ENCODE data around the gene MYO10. TPM values are rescaled to one million over a fixed set of nuclear protein-coding genes. Genes with fewer than 3 reads are reported as not detected.

MYO10 gene
- total and polyA plus RNA-seq, 4 donors: 4.8 to 19.8 (median 11.5) TPM

GRCh38 chr5:16914108-16914435 lies 22.0 kb downstream of the MYO10 start:
- no peaks in the 10 kb centered on the region for H3K9me3 ChIP-seq (ENCODE audit: control insufficient read depth, low read length)
- no peaks in the 10 kb centered on the region for H3K27me3 ChIP-seq (ENCODE audit: control insufficient read depth in 1 of 2, insufficient read depth in 2 of 2, low read length in 1 of 2)
- no peaks in the 10 kb centered on the region for H3K4me1 ChIP-seq (ENCODE audit: control insufficient read depth in 1 of 2, insufficient read depth in 2 of 2, low read length in 2 of 2)
- 79 to 84% methylated on average over 8 of the region's 8 CpGs for WGBS, 2 donors
- no peak overlapping the region for H3K27ac ChIP-seq (ENCODE audit: low read depth in 1 of 2, low read length in 2 of 2)
- no peak for DNase-seq
- intact Hi-C loops (cut with DNase I): no loop called here
- no peaks in the 10 kb centered on the region for H3K36me3 ChIP-seq (ENCODE audit: control insufficient read depth in 1 of 2, insufficient read depth in 2 of 2, low read length in 1 of 2)
- no peak for ATAC-seq (ENCODE audit: low FRiP score)
- H3K4me3 ChIP-seq (ENCODE audit: low read length in 2 of 2): no peak overlapping the region

GRCh38 chr5:16913187-16914107 lies 22.6 kb downstream of the MYO10 start:
- intact Hi-C loops (cut with DNase I): no loop called here
- WGBS, 2 donors: 58 to 59% methylated on average over 7 of the region's 7 CpGs
- no peaks in the 10 kb centered on the region for H3K27me3 ChIP-seq (ENCODE audit: control insufficient read depth in 1 of 2, insufficient read depth in 2 of 2, low read length in 1 of 2)
- no peak for DNase-seq
- no peaks in the 10 kb centered on the region for H3K36me3 ChIP-seq (ENCODE audit: control insufficient read depth in 1 of 2, insufficient read depth in 2 of 2, low read length in 1 of 2)
- H3K4me3 ChIP-seq (ENCODE audit: low read length in 2 of 2): no peak overlapping the region
- no peaks in the 10 kb centered on the region for H3K4me1 ChIP-seq (ENCODE audit: control insufficient read depth in 1 of 2, insufficient read depth in 2 of 2, low read length in 2 of 2)
- H3K27ac ChIP-seq (ENCODE audit: low read depth in 1 of 2, low read length in 2 of 2): no peak overlapping the region
- ATAC-seq (ENCODE audit: low FRiP score): no peak
- H3K9me3 ChIP-seq (ENCODE audit: control insufficient read depth, low read length): no peaks in the 10 kb centered on the region

DNA sequence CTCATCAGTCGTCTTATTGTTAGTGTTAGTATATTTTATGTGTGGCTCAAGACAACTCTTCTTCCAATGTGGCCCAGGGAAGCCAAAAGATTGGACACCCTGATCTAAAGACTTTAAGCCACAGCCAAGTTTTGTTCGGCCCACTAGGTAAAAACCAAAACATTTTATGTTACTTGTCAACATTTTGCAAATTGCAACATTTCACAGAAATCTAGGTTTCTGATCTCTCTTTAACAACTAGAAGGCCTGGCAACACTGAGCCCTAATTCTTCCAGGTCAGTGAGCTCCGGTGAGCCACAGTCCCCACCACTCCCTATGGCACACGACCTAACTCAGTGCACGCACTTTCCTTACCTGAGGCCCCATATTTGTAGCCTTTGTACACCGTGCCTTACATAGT lies 24.0 kb downstream of the MYO10 start:
- H3K4me1 ChIP-seq (ENCODE audit: control insufficient read depth in 1 of 2, insufficient read depth in 2 of 2, low read length in 2 of 2): no peaks in the 10 kb centered on the region
- H3K27me3 ChIP-seq (ENCODE audit: control insufficient read depth in 1 of 2, insufficient read depth in 2 of 2, low read length in 1 of 2): no peaks in the 10 kb centered on the region
- no peaks in the 10 kb centered on the region for H3K9me3 ChIP-seq (ENCODE audit: control insufficient read depth, low read length)
- DNase-seq: no peak
- intact Hi-C loops (cut with DNase I): no loop called here
- 91 to 92% methylated on average over 6 of the region's 6 CpGs for WGBS, 2 donors
- H3K4me3 ChIP-seq (ENCODE audit: low read length in 2 of 2): no peak overlapping the region
- ATAC-seq (ENCODE audit: low FRiP score): no peak
- no peak overlapping the region for H3K27ac ChIP-seq (ENCODE audit: low read depth in 1 of 2, low read length in 2 of 2)
- H3K36me3 ChIP-seq (ENCODE audit: control insufficient read depth in 1 of 2, insufficient read depth in 2 of 2, low read length in 1 of 2): no peaks in the 10 kb centered on the region

DNA sequence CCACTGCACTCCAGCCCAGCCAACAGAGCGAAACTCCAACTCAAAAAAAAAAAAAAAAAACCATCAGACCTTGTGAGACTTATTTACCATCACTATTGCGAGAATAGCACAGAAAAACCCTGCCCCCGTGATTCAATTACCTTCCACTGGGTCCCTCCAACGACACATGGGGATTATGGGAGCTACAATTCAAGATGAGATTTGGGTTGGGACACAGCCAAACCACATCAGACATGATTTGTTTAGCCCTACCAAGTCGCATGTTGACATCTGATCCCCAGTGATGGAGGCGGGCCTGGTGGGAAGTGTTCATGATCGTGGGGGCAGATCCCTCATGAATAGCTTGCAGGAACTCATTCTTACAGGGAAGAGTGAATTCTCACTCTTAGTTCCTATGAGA lies 26.6 kb downstream of the MYO10 start:
- intact Hi-C loops (cut with DNase I): no loop called here
- no peaks in the 10 kb centered on the region for H3K9me3 ChIP-seq (ENCODE audit: control insufficient read depth, low read length)
- H3K27ac ChIP-seq (ENCODE audit: low read depth in 1 of 2, low read length in 2 of 2): no peak overlapping the region
- ATAC-seq (ENCODE audit: low FRiP score): no peak
- no peak overlapping the region for H3K4me3 ChIP-seq (ENCODE audit: low read length in 2 of 2)
- no peaks in the 10 kb centered on the region for H3K36me3 ChIP-seq (ENCODE audit: control insufficient read depth in 1 of 2, insufficient read depth in 2 of 2, low read length in 1 of 2)
- WGBS, 2 donors: 54 to 72% methylated on average over 7 of the region's 7 CpGs
- no peaks in the 10 kb centered on the region for H3K27me3 ChIP-seq (ENCODE audit: control insufficient read depth in 1 of 2, insufficient read depth in 2 of 2, low read length in 1 of 2)
- DNase-seq: no peak
- H3K4me1 ChIP-seq (ENCODE audit: control insufficient read depth in 1 of 2, insufficient read depth in 2 of 2, low read length in 2 of 2): no peaks in the 10 kb centered on the region

DNA sequence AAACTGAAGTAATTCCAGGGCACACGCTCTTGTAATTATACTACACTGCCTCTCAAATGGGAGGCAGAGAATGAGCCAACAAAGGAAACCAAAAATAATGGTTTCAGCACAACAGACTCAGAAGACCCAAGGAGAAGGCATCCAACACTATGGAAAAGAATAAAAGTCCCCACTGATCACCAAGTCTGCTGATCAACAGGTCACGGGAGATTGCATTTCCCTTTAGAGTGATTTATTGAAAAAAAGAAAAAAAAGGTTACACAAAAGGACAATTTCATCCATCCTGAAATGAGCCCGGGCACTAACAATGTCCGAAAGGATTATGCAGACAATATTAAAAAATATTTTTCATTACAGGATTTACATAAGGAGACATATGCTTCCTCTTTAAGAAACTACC lies 28.8 kb downstream of the MYO10 start:
- Histone ChIP-seq H3K36me3 (ENCODE audit: control insufficient read depth in 1 of 2, insufficient read depth in 2 of 2, low read length in 1 of 2) (no peaks in the 10 kb centered on the region), H3K27me3 (ENCODE audit: control insufficient read depth in 1 of 2, insufficient read depth in 2 of 2, low read length in 1 of 2) (no peaks in the 10 kb centered on the region), H3K9me3 (ENCODE audit: control insufficient read depth, low read length) (no peaks in the 10 kb centered on the region), H3K4me3 (ENCODE audit: low read length in 2 of 2) (no peak overlapping the region), H3K4me1 (ENCODE audit: control insufficient read depth in 1 of 2, insufficient read depth in 2 of 2, low read length in 2 of 2) (no peaks in the 10 kb centered on the region), H3K27ac (ENCODE audit: low read depth in 1 of 2, low read length in 2 of 2) (no peak overlapping the region)
- intact Hi-C loops (cut with DNase I): no loop called here
- WGBS, 2 donors: 63 to 77% methylated on average over 4 of the region's 4 CpGs
- ATAC-seq (ENCODE audit: low FRiP score): no peak
- DNase-seq: no peak

GRCh38 chr5:16906255-16906654 lies 29.8 kb downstream of the MYO10 start:
- no peak for ATAC-seq (ENCODE audit: low FRiP score)
- intact Hi-C loops (cut with DNase I): no loop called here
- Histone ChIP-seq H3K9me3 (ENCODE audit: control insufficient read depth, low read length) (no peaks in the 10 kb centered on the region), H3K4me3 (ENCODE audit: low read length in 2 of 2) (no peak overlapping the region), H3K36me3 (ENCODE audit: control insufficient read depth in 1 of 2, insufficient read depth in 2 of 2, low read length in 1 of 2) (no peaks in the 10 kb centered on the region), H3K27ac (ENCODE audit: low read depth in 1 of 2, low read length in 2 of 2) (no peak overlapping the region), H3K4me1 (ENCODE audit: control insufficient read depth in 1 of 2, insufficient read depth in 2 of 2, low read length in 2 of 2) (no peaks in the 10 kb centered on the region), H3K27me3 (ENCODE audit: control insufficient read depth in 1 of 2, insufficient read depth in 2 of 2, low read length in 1 of 2) (no peaks in the 10 kb centered on the region)
- DNase-seq: no peak
- WGBS, 2 donors: 84 to 93% methylated on average over 4 of the region's 4 CpGs

GRCh38 chr5:16903480-16904300 lies 32.4 kb downstream of the MYO10 start:
- DNase-seq: no peak
- no peaks in the 10 kb centered on the region for H3K27me3 ChIP-seq (ENCODE audit: control insufficient read depth in 1 of 2, insufficient read depth in 2 of 2, low read length in 1 of 2)
- no peak overlapping the region for H3K27ac ChIP-seq (ENCODE audit: low read depth in 1 of 2, low read length in 2 of 2)
- 93% methylated on average over 7 of the region's 7 CpGs for WGBS, 2 donors
- ATAC-seq (ENCODE audit: low FRiP score): no peak
- no peaks in the 10 kb centered on the region for H3K4me1 ChIP-seq (ENCODE audit: control insufficient read depth in 1 of 2, insufficient read depth in 2 of 2, low read length in 2 of 2)
- H3K9me3 ChIP-seq (ENCODE audit: control insufficient read depth, low read length): no peaks in the 10 kb centered on the region
- intact Hi-C loops (cut with DNase I): no loop called here
- H3K36me3 ChIP-seq (ENCODE audit: control insufficient read depth in 1 of 2, insufficient read depth in 2 of 2, low read length in 1 of 2): no peaks in the 10 kb centered on the region
- no peak overlapping the region for H3K4me3 ChIP-seq (ENCODE audit: low read length in 2 of 2)

GRCh38 chr5:16902846-16903245 lies 33.2 kb downstream of the MYO10 start:
- H3K27me3 ChIP-seq (ENCODE audit: control insufficient read depth in 1 of 2, insufficient read depth in 2 of 2, low read length in 1 of 2): no peaks in the 10 kb centered on the region
- no peak overlapping the region for H3K4me3 ChIP-seq (ENCODE audit: low read length in 2 of 2)
- intact Hi-C loops (cut with DNase I): no loop called here
- H3K36me3 ChIP-seq (ENCODE audit: control insufficient read depth in 1 of 2, insufficient read depth in 2 of 2, low read length in 1 of 2): no peaks in the 10 kb centered on the region
- no peak overlapping the region for H3K27ac ChIP-seq (ENCODE audit: low read depth in 1 of 2, low read length in 2 of 2)
- no peaks in the 10 kb centered on the region for H3K9me3 ChIP-seq (ENCODE audit: control insufficient read depth, low read length)
- DNase-seq (no peak), ATAC-seq (ENCODE audit: low FRiP score) (no peak)
- 81 to 84% methylated on average over 9 of the region's 9 CpGs for WGBS, 2 donors
- H3K4me1 ChIP-seq (ENCODE audit: control insufficient read depth in 1 of 2, insufficient read depth in 2 of 2, low read length in 2 of 2): no peaks in the 10 kb centered on the region

All from aorta (tissue), 5 donors.